PC-9 (cell line): ENCODE results near the gene GLRA1.

Source experiments
- EZH2 ChIP-seq: fragments of 200-600 bp; sonication (generic); IDR thresholded peaks from 2 replicates; pipeline ENCODE4 v1.8.0; 2017; ENCODE audit warnings: antibody characterized with exemption, low read depth
- TF ChIP-seq, protein P1 (sequence below): fragments of 200-600 bp; sonication (generic); conservative IDR thresholded peaks from 2 replicates; pipeline ENCODE4 v1.6.1; 2017; ENCODE audit warnings: mixed run types, antibody characterized with exemption, mild to moderate bottlenecking, moderate library complexity

DNA sequence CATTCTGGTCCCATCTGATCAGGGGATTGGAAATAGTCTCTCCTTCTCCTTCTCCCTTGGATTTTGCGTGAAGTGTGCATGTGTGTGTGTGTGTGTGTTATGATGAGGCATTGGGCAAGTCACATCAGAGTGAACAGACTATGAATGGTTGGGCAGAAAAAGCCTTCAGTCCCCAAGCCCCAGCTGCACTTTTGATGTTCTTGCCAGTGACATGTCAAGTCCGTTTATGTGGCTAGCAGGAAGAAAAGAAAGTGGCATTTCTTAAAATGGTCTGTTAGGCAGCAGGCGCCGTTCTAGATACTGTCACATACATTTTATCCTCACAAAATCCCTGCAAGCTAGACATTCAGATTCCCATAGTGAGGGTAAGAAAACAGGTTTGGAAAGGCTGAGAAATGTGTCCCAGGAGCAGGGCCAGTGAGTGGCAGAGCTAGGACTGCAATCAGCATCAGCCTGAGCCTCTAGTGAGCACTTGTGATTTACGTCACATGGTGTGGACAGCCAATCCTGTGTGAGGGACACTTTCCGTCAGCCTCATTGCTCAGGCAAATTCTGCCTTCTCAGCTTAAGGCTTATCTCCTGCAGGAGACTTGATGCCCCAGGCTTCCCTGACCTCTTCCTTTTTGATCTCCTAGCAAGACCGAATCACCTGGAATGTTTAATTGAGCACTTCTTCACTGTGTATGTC is 60.4 kb downstream of the GLRA1 start:
- TF ChIP-seq, protein P1, sequence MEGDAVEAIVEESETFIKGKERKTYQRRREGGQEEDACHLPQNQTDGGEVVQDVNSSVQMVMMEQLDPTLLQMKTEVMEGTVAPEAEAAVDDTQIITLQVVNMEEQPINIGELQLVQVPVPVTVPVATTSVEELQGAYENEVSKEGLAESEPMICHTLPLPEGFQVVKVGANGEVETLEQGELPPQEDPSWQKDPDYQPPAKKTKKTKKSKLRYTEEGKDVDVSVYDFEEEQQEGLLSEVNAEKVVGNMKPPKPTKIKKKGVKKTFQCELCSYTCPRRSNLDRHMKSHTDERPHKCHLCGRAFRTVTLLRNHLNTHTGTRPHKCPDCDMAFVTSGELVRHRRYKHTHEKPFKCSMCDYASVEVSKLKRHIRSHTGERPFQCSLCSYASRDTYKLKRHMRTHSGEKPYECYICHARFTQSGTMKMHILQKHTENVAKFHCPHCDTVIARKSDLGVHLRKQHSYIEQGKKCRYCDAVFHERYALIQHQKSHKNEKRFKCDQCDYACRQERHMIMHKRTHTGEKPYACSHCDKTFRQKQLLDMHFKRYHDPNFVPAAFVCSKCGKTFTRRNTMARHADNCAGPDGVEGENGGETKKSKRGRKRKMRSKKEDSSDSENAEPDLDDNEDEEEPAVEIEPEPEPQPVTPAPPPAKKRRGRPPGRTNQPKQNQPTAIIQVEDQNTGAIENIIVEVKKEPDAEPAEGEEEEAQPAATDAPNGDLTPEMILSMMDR, result no peak
- TF ChIP-seq EZH2, result no peak
